Esophagus squamous epithelium (tissue), 5 donors: ENCODE measurements around the gene TDRD12. TPM values are rescaled to one million over a fixed set of nuclear protein-coding genes. Genes with fewer than 3 reads are reported as not detected.
"Not testable (repeated sequence)": the region's sequence is repeated elsewhere in the genome, so short reads cannot be mapped to it uniquely, and the experiment has no call there.

ENCODE experiments used
- DNase-seq: peaks from one replicate; lab custom pipeline; 2025; lab: John Stamatoyannopoulos, UW
- H3K27ac ChIP-seq, 4 donors: fragments of 200-600 bp; sonication (generic); one replicate each; pipeline ENCODE4 v1.5.1; 2016 to 2019; ENCODE audit warnings: mild to moderate bottlenecking in 1 of 4
- H3K27me3 ChIP-seq, 4 donors: fragments of 200-600 bp; sonication (generic); 1 replicate in 3 of 4; 2 replicates in 1 of 4; pipeline versions ENCODE4 v1.5.1 to v1.6.0; 2017 to 2021; ENCODE audit warnings: antibody characterized with exemption in 1 of 4
- H3K36me3 ChIP-seq, 3 donors: fragments of 200-600 bp; sonication (generic); one replicate each; pipeline ENCODE4 v1.5.1; 2016 to 2019
- H3K4me1 ChIP-seq, 3 donors: fragments of 200-600 bp; sonication (generic); one replicate each; pipeline ENCODE4 v1.5.1; 2017 to 2019
- H3K4me3 ChIP-seq, 4 donors: fragments of 200-600 bp; sonication (generic); 1 replicate in 3 of 4; 2 replicates in 1 of 4; pipeline ENCODE4 v1.5.1; 2016 to 2019; ENCODE audit warnings: mild to moderate bottlenecking in 2 of 4, moderate library complexity in 1 of 4
- H3K9me3 ChIP-seq, 3 donors: fragments of 200-600 bp; sonication (generic); one replicate each; pipeline ENCODE4 v1.5.1; 2016 to 2019
- POLR2A ChIP-seq, 4 donors: fragments of 450-650 bp; IDR thresholded peaks; one replicate each; pipeline ENCODE4 v1.6.1; 2017; ENCODE audit warnings: antibody characterized with exemption in 4 of 4, mild to moderate bottlenecking in 4 of 4, moderate library complexity in 3 of 4
- WGBS, 2 donors: methylation state at CpG; one replicate each; pipeline ENCODE4 v1.1.5; 2018; 5-methylcytosine and 5-hydroxymethylcytosine counted together
- intact Hi-C: fragments of 100-400 bp; cut with DNase I; formaldehyde crosslinking; loops from one replicate; pipeline ENCODE4 v1.15.0; 2022
- total RNA-seq, 4 donors: library from RNA; depleted of rRNA; stranded (reverse); fragments of >200 nt; gene quantifications; one replicate each; pipeline ENCODE4 v1.1.0, GENCODE V29; 2016
- TF ChIP-seq, protein P1 (sequence below), 6 experiments: fragments of 450-650 bp in 4 of 6; fragments of 200-600 bp in 2 of 6; sonication (generic) in 2 of 6; IDR thresholded peaks; one replicate each; pipeline ENCODE4 v1.5.1; 2016 to 2019; ENCODE audit warnings: antibody characterized with exemption in 6 of 6, mild to moderate bottlenecking in 4 of 6, moderate library complexity in 4 of 6
- donor health status: DM: yes; HTN: yes; CAD: no.

TDRD12 gene
- total RNA-seq, 4 donors from 2014 or later = 0.18 to 1.7 (median 0.42) TPM; not detected in 1

DNA sequence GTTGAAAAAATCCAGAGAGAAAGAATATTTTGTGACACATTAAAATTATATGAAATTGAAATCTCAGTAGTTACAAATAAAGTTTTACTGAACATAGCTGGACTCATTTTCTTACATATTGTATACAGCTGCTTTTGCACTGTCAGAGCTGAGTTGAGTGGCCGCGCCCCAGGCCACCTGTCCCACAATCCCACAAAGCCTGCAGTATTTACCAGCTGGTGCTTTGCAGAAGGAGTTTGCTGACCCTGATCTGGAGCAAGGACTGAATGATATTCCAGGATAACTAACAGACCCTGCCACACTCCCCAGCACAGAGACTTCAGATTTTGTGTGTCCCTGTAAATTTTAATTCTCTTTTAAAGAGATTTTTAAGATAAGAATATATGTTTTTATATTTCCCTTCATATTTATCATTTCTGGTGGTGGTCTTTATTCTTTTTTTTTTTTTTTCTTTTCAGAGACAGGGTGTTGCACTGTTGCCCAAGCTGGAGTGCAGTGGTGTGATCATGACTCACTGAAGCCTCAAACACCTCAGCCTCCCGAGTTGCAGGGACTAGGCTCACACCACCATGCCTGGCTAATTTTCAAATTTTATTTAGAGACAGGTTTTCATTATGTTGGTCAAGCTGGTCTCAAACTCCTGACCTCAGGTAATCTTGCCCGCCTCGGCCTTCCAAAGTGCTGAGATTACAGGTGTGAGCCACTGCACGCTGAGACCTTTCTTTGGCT lies 48.5 kb downstream of the TDRD12 start:
- H3K9me3 ChIP-seq = no peaks in the 10 kb centered on the region
- no peak overlapping the region for H3K4me3 ChIP-seq
- H3K4me1 ChIP-seq = no peaks in the 10 kb centered on the region
- peaks cover 0 to 5% (median 0%) of the 10 kb centered on the region in 4 donors for H3K27me3 ChIP-seq
- TF ChIP-seq POLR2A (IDR thresholded peaks at IDR 0.05) = no peak
- TF ChIP-seq, protein P1, sequence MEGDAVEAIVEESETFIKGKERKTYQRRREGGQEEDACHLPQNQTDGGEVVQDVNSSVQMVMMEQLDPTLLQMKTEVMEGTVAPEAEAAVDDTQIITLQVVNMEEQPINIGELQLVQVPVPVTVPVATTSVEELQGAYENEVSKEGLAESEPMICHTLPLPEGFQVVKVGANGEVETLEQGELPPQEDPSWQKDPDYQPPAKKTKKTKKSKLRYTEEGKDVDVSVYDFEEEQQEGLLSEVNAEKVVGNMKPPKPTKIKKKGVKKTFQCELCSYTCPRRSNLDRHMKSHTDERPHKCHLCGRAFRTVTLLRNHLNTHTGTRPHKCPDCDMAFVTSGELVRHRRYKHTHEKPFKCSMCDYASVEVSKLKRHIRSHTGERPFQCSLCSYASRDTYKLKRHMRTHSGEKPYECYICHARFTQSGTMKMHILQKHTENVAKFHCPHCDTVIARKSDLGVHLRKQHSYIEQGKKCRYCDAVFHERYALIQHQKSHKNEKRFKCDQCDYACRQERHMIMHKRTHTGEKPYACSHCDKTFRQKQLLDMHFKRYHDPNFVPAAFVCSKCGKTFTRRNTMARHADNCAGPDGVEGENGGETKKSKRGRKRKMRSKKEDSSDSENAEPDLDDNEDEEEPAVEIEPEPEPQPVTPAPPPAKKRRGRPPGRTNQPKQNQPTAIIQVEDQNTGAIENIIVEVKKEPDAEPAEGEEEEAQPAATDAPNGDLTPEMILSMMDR (IDR thresholded peaks at IDR 0.05) = no peak
- no peak for DNase-seq
- intact Hi-C loops = no loop called here
- no peak overlapping the region for H3K27ac ChIP-seq
- 61 to 65% methylated on average over 5 to 6 of the region's 6 CpGs for whole genome bisulfite sequencing, 2 donors
- H3K36me3 ChIP-seq = no peaks in the 10 kb centered on the region

DNA sequence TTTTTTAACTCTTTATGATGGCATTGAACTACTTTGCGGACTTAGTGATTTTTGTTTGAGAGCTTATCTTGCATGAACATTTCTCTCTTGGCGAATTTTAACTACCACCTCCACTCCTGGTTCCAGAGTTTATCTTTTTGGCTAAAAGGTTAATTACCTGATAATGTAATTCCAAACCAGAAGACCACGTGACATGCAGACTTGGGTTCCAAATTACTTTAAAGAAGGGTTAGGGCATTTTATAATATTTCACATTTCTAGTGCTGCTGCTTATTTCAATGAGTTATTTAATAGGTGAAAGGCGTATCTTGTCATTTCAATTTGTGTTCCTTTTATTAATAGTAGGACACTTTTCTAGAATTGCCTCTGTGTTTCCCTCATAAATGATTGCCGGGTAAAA lies 52.0 kb downstream of the TDRD12 start:
- H3K27ac ChIP-seq = no peak overlapping the region
- 79 to 84% methylated on average over 5 of the region's 5 CpGs for WGBS, 2 donors
- intact Hi-C loops = no loop called here

DNA sequence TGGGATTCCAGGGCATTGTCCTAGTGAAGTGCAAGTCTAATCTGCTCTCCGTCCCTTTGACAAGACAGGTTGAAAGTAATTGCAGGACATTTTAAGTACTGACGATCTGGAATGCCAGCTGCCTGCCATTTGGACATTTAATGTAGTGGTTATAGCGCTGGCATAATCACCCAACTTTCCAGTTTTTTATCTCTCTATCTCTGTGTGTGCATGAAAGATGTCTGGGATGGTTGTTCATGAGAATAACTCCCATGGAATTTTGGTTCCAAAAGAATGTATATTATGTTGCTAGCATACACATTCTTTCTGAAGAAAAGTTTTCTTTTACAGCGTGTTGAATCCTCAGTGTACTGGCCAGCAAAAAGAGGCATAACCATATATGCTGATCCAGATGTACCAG lies 53.6 kb downstream of the TDRD12 start:
- no peak for DNase-seq
- peaks cover 0 to 5% (median 0%) of the 10 kb centered on the region in 4 donors for H3K27me3 ChIP-seq
- no peak overlapping the region for H3K4me3 ChIP-seq
- H3K9me3 ChIP-seq = no peaks in the 10 kb centered on the region
- H3K36me3 ChIP-seq = no peaks in the 10 kb centered on the region
- H3K27ac ChIP-seq = no peak overlapping the region
- intact Hi-C loops = no loop called here
- TF ChIP-seq, protein P1 (IDR thresholded peaks at IDR 0.05) = no peak
- no peak for TF ChIP-seq POLR2A (IDR thresholded peaks at IDR 0.05)
- WGBS, 2 donors = 78 to 94% methylated on average over 4 of the region's 4 CpGs
- peaks cover 0 to 11% (median 3%) of the 10 kb centered on the region in 3 donors for H3K4me1 ChIP-seq

More for the DNA sequence above, 52.0 kb downstream of the TDRD12 start:
- Histone ChIP-seq H3K4me3 (no peak overlapping the region), H3K9me3 (no peaks in the 10 kb centered on the region), H3K27me3 (peaks cover 0 to 5% (median 0%) of the 10 kb centered on the region in 4 donors), H3K36me3 (no peaks in the 10 kb centered on the region), H3K4me1 (peaks cover 0 to 11% (median 3%) of the 10 kb centered on the region in 3 donors)
- TF ChIP-seq, protein P1 (IDR thresholded peaks at IDR 0.05) = no peak
- no peak for DNase-seq

DNA sequence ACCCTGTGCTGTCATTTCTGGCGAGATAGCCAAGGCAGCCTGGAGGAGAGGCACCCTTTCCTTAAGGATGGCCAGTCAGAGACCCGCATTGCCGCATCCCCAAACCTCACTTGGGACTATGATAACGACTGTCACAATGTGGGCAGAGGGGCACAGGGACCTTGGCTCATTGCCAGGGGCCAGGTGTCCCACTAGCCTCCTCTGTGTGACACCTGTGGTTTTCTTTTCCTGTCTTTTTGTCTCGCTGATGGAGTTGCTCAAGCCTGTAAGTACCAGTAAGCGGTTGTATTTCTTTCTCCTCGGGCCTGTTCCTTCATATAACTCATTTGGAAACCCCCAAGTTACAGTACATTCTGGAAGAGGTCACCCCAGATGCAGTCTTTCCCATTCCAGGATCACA lies 59.5 kb downstream of the TDRD12 start:
- intact Hi-C loops = no loop called here
- TF ChIP-seq, protein P1 (IDR thresholded peaks at IDR 0.05) = no peak
- TF ChIP-seq POLR2A (IDR thresholded peaks at IDR 0.05) = no peak

DNA sequence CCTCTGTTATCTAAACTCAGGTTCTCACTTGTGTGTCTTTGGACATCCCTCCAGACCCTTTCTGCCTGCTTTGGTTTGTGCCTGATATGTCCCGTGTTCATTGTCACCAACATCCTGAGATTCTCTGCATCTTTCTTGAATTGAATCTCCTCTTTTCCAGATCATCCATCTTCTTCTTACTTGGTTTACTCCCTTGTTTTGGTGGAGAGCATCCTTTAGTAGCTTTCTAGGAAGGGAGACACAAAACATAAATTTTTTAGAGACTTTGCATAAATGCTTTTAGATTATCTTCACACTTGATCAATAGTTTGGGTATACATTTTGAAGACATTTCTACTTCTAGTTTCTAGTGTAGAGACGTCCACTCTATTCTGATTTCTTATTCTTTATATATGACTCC lies 61.7 kb downstream of the TDRD12 start:
- WGBS, 2 donors = 88 to 98% methylated on average over 2 of the region's 2 CpGs
- Histone ChIP-seq H3K9me3 (peaks cover 0 to 6% (median 0%) of the 10 kb centered on the region in 3 donors), H3K36me3 (no peaks in the 10 kb centered on the region)

More for the DNA sequence above, 59.5 kb downstream of the TDRD12 start:
- peaks cover 0 to 11% (median 3%) of the 10 kb centered on the region in 3 donors for H3K4me1 ChIP-seq
- H3K9me3 ChIP-seq = peaks cover 0 to 6% (median 0%) of the 10 kb centered on the region in 3 donors
- H3K27ac ChIP-seq = no peak overlapping the region
- H3K27me3 ChIP-seq = no peaks in the 10 kb centered on the region
- no peak overlapping the region for H3K4me3 ChIP-seq
- H3K36me3 ChIP-seq = no peaks in the 10 kb centered on the region
- DNase-seq = no peak
- 68 to 75% methylated on average over 7 of the region's 7 CpGs for WGBS, 2 donors

DNA sequence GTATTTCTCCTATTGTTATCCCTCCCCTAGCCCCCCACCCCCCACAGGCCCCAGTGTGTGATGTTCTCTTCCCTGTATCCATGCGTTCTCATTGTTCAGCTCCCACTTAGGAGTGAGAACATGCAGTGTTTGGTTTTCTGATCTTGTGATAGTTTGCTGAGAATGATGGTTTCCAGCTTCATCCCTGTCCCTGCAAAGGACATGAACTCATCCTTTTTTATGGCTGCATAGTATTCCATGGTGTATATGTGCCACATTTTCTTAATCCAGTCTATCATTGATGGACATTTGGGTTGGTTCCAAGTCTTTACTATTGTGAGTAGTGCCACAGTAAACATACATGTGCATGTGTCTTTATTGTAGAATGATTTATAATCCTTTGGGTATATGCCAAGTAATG lies 62.5 kb downstream of the TDRD12 start:
- H3K27me3 ChIP-seq, H3K4me1 ChIP-seq, DNase-seq, intact Hi-C loops, H3K36me3 ChIP-seq, H3K4me3 ChIP-seq, H3K9me3 ChIP-seq, H3K27ac ChIP-seq: not testable (repeated sequence)
- no CpG with 5 or more reads among the region's 1 CpG for WGBS, 2 donors

More for the DNA sequence above, 61.7 kb downstream of the TDRD12 start:
- no peak overlapping the region for H3K27ac ChIP-seq
- no peak overlapping the region for H3K4me3 ChIP-seq
- DNase-seq = no peak
- intact Hi-C loops = no loop called here
- no peak for TF ChIP-seq POLR2A (IDR thresholded peaks at IDR 0.05)
- TF ChIP-seq, protein P1 (IDR thresholded peaks at IDR 0.05) = no peak
- H3K4me1 ChIP-seq = peaks cover 0 to 3% (median under 1%) of the 10 kb centered on the region in 3 donors
- no peaks in the 10 kb centered on the region for H3K27me3 ChIP-seq

DNA sequence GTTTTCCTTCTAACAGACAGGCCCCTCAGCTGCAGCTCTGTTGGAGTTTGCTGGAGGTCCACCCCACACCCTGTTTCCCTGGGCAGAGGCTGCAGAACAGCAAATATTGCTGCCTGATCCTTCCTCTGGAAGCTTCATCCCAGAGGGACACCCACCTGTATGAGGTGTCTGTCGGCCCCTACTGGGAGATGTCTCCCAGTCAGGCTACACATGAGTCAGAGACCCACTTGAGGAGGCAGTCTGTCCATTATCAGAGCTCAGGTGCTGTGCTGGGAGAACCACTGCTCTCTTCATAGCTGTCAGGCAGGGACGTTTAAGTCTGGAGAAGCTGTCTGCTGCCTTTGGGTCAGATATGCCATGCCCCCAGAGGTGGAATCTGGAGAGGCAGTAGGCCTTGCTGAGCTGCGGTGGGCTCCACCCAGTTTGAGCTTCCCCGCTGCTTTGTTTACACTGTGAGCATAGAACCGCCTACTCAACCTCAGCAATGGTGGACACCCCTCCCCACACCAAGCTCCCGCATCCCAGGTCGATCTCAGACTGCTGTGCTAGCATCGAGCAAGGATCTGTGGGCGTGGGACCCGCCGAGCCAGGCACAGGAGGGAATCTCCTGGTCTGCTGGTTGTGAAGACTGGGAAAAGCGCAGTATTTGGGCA lies 67.7 kb downstream of the TDRD12 start:
- DNase-seq, intact Hi-C loops, H3K36me3 ChIP-seq, H3K4me1 ChIP-seq, H3K4me3 ChIP-seq, H3K27ac ChIP-seq, H3K9me3 ChIP-seq, H3K27me3 ChIP-seq: not testable (repeated sequence)
- 40 to 75% methylated on average over 1 to 8 of the region's 12 CpGs for WGBS, 2 donors
